GM18858 (cell line): ENCODE measurements around the gene SDS.

Source experiments
- ATAC-seq: cut with Tn5 transposase; IDR thresholded peaks from one replicate; pipeline ENCODE4 v1.9.1; 2021; ENCODE audit not compliant: unreplicated experiment

Gene SDS

DNA sequence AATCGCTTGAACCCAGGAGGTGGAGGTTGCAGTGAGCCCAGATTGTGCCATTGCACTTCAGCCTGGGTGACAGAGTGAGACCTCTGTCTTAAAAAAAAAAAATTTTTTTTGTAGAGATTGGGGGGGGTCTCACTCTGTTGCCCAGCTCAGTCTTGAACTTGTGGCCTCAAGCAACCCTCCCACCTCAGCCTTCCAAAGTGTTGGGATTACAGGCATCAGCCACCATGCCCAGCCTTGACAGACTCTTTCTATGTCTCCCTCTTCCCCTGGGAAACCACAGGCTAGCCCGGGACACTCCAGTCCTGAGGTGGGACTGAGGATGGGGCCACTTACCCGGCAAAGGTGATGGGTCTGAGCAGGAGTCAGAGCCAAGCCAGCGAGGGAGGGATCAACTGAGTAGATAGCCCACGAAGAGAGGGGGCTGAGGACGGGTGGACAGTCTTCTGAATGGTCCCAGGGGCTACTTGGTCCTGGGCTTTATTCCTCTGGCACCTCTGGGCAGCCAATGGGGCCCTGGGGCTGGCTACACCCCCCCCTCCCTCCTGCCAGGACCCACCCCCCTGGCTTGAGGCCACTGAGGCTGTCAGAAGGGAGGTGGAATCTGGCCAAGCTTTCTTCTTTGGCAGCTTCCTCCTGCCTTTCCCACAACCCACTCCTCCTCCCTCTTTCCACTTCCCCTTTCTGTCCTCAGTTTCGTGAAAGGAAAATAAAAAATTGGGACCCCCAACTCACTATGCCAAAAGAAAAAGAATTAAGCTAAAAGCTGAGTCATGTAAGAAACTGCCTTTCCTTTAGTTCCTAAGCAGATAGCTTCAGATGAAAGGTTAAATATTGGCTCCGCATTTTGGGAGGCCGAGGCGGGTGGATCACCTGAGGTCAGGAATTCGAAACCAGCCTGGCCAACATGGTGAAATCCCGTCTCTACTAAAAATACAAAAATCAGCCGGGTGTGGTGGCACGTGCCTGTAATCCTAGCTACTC lies at the start of gene SDS:
TSS of gene SDS (minus strand) at position 453 of the 981 bp plus-strand sequence. CDS start 4,179 bp downstream, outside the sequence.
- ATAC-seq: no peak

- ATAC-seq: no peak
Measured at GRCh38 chr12:113453330-113453729, 49.6 kb upstream of the SDS start.

DNA sequence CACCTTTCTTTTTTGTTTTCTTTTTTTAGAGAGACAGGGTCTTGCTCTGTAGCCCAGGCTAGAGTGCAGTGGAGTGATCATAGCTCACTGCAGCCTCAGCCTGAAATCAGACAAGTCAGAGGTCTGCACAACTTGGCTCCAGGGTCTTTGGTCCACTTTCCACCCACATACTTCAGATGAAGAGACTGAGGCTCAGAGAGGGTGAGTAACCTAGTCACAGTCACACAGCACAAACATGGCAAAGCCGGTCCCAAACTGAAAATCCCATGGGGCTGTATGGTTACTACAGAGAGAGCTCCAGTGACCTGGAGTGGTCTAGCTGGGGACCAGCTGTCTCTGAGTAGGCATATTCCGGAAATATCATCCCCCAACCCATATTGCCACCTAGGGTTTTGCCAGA lies 48.8 kb upstream of the SDS start:
- no peak for ATAC-seq

- no peak for ATAC-seq
Measured at GRCh38 chr12:113449839-113450238, 46.2 kb upstream of the SDS start.

DNA sequence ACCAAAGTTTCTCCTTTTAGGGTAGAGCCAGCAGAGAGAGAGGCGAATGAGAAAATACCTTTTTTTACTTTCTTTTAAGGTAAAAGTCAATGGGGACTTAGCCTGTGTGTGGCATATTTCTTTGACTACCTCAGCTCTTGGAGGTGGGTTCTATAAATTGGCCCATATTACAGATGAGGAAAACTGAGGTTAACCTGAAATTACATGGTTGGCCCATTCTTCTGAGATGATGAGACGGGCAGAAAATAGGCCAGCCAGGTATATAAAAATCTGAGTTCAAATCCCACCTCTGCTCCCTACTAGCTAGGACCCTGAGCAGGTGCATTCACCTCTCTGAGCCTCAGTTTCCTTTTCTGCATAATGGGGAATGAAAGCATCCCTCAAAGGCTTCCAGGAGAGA lies 45.6 kb upstream of the SDS start:
- ATAC-seq: no peak

DNA sequence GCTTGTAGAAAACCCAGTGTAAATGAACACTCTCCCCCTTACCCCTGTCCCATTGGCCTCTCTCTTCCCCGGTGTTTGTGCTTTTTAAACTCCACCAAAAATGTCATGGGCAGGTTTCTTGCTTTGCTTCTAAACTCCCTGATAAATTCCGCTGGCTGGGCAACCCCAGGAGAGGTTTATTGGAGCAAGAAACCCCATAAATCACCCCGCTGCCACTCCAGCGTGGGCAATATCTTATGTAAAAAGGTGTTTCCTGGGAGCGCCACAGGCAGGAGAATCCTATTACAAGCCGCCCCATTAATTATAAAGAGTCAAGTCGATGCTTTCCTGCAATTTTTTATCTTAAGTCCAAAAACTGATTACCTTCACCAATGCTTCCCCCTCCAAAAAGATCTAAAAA lies 45.2 kb upstream of the SDS start:
- ATAC-seq: no peak

DNA sequence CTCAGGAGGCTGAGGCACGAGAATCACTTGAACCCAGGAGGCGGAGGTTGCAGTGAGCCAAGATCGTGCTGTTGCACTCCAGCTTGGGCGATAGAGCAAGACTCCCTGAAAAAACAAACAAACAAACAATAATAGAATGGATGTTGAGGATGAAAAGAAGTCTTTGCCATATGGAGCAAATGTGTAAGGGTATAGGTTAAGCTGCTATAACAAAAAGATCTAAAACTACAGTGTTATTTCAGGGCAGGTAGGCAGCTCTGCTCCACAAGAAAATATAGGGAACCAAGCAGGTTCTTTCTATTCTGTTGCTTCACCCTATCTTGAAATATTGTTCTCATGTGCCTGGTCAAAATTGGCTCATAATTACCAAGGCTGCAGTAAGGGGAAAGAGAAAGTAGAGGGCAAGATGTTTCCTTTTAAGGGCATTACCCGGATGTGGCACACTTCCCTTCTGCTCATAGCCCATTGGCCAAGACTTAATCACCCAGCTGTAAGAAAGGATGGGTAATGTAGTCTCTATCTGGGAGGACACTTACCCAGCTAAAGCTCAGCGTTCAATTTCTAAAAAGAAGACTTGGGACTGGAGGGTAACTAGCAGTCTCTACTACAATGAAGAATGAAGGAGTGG lies 42.0 kb upstream of the SDS start:
- ATAC-seq: no peak

GRCh38 chr12:113443030-113443539 lies 39.4 kb upstream of the SDS start:
- no peak for ATAC-seq

DNA sequence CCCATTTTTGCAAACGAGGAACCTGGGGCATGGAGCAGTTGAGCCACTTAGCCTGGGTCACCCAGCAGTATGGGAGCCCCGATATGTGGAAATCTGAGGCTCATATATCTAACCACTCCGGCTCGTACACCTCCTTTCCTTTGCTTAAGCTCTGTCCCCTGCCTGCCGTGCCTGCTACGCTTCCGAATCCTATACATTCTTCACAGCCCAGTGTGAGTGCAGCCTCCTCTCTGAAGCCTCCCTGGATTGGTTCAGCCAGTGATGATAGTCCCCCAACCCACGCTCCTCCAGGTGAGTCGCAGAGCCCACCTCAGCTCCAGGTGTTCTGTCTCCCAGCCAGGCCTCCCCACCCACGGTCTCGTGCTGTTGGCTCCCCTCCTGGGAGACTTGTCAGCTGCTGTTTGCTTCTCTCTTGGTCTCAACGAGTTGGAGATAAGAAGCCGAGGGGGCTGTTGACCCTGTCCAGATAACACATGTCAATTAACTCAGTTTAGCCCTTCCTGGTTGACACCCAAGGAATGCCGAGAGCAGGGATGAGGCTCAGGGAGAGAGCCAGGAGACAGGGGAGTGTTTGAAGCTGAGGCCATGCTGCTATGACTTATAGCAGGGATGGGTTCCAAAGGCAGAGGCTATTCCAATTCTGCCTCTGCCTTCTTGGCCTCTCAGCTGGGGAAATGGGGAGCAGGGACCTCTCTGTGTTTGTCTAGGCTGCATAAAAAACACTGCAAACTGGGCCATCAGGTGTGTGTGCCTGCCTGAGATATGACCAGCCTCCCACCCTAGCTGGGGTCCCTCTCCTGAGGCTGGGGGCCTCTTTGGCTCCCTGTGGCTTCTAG lies 37.5 kb upstream of the SDS start:
- ATAC-seq: no peak

DNA sequence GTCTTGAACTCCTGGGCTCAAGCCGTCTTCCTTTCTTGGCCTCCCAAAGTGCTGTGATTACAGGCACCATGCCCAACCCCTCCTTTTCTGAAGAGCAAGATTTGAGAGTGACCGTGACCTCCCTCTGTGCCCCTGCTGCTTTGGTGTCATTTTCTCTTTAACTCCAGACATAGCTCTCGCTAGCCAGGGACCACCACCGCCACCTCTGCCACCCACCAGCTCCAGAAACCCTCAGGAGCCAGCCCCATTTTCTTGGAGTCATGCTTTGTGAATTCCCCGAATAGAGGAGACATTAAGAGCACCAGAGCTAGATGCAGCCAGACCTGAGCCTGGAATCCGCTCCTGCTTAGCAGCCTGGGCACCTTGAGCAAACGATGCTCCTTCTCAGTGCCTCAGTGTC lies 36.6 kb upstream of the SDS start:
- no peak for ATAC-seq

DNA sequence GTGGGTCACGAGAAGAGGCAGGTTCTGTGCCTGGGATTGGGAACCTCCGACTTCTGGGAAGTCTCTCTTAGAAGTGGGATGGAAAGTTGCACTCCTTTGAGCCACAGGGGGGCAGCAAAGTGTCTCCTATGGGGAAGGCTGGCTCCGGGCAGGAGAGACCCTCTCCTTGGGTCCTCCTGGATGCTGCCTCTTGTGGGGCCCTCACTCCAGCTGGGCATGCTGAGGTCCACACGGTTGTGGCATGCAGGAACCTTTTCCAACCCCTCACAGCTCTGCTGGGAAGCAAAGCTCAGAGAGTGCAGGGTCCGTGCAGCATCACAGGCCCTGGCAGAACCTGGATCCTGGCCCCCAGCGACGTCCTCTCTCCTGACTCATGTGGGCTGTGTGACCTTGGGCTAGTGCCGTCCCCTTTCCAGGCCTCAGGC lies 35.9 kb upstream of the SDS start:
- ATAC-seq: no peak

- ATAC-seq: no peak
Measured at GRCh38 chr12:113439301-113439597, 35.6 kb upstream of the SDS start.

- ATAC-seq: no peak
Measured at GRCh38 chr12:113438523-113439300, 35.0 kb upstream of the SDS start.

DNA sequence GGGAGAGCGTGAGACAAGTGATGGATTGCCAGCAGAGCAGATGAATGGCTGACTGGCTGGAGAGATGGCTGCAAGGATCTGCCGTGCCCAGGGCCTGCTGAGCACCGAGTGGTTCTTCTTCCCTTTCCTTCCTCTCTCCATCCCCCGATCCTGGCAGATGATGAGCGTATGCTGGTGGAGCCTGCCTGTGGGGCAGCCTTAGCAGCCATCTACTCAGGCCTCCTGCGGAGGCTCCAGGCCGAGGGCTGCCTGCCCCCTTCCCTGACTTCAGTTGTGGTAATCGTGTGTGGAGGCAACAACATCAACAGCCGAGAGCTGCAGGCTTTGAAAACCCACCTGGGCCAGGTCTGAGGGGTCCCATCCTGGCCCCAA lies 34.0 kb upstream of the SDS start:
- no peak for ATAC-seq

DNA sequence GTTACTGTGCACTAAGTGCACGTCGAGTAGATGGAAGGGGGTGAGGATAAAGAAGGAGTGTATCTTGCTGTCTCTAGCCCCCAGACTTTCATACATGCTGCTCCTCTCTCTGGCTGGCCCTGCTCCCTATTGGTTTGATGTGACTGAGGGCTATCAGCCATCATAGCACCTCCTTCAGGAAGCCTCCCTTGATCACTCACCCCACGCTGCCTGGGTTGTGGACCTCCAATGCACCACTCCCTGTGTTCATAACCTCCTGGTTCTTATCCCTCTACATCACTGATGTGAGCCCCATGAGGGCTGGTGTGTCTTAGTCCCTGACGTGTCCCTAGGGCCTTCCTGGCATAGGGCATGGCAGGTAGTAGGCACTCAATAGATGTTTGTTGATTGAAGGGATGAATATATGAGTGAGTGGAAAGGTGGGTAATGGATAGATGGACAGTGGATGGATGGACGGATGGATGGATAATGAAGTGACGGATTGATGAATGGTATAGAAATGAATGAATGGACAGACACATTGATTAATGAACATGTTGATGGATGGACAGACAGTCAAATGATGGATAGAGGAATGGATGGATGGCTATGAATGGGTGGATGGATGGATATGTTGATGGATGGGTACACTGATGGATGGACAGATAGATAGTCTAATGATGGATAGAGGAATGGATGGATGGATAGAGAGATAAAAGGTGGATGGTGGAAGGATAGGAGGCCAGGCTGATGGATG lies 33.5 kb upstream of the SDS start:
- ATAC-seq: no peak

DNA sequence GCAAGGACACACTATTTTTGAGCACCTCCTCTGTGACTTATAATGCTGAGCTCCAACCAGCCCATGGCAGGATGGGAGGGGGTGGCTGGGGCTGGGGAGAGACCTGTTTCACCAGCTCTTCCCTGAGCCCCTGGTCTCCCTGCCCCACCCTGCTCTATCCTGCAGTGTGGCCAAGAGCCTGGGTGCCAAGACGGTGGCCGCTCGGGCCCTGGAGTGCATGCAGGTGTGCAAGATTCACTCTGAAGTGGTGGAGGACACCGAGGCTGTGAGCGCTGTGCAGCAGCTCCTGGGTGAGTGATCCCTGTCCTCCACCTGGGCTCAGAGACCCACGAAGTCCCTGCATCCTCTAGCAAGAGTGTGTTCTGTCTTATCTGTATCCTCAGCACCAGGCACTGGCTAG lies 32.9 kb upstream of the SDS start:
- no peak for ATAC-seq

DNA sequence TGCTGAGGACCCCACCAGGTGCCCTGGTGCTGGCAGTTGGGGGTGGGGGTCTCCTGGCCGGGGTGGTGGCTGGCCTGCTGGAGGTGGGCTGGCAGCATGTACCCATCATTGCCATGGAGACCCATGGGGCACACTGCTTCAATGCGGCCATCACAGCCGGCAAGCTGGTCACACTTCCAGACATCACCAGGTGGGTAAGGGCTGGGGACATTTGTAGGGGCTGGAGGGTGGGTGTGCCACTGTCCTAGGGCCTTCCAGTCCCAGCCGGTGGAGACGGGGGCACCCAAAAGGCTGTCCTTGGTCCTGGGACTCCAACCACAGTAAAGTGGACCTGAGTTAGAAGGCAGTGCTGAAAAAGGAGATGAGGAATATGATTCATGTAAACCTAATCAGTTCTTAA lies 31.7 kb upstream of the SDS start:
- no peak for ATAC-seq

DNA sequence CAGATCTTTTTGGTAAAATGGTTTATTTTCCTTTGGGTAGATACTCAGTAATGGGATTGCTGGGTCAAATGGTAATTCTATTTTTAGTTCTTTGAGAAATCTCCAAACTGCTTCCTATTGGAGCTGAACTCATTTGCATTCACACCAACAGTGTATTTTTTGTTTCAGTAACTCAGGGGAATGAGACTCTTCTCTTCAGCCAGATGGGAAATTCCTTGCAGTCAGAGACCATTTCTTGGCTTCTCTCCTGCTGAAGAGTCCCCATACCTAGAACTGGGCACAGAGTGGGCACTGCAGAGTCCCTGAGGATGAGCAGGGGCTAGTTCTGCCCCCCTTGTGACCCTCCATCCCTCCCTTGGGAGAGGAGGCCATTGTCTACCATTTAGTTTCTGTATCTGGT lies 29.3 kb upstream of the SDS start:
- no peak for ATAC-seq

DNA sequence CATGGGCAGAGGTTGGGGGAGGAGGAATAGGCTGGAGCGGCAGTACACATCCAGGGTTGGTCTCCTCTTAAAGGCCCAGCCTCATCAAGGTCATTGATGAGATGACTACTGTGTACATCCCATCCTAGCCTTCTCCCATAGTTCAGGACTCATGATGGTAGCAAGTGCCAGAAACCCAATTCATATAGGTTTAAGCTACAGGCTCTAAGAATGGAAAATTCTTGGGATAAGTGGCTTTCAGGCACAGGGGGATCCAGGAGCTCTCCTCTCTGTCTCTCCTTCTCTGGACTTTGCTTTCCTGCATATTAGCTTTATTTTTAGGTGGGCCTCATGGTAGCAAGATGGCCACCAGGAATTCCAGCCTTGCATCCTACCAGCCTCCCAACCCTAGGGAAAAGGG lies 24.8 kb upstream of the SDS start:
- ATAC-seq: no peak

- ATAC-seq: no peak
Measured at GRCh38 chr12:113427882-113428281, 24.2 kb upstream of the SDS start.
